Gastroesophageal sphincter (tissue), 3 donors: ENCODE results near the gene MTG2.

Source experiments
- CTCF ChIP-seq, 4 experiments: fragments of 200-600 bp in 2 of 4; fragments of 450-650 bp in 2 of 4; sonication (generic) in 1 of 4; IDR thresholded peaks; one replicate each; pipeline ENCODE4 v1.5.1; 2017 to 2019; ENCODE audit warnings: antibody characterized with exemption in 4 of 4, mild to moderate bottlenecking in 2 of 4, moderate library complexity in 2 of 4
- EP300 ChIP-seq: sonication (generic); formaldehyde crosslinking; IDR thresholded peaks from one replicate; pipeline ENCODE4 v1.6.1; 2017; ENCODE audit warnings: antibody characterized with exemption, mild to moderate bottlenecking
- POLR2A ChIP-seq, 2 donors: fragments of 450-650 bp; IDR thresholded peaks; one replicate each; pipeline ENCODE4 v1.6.1; 2017; ENCODE audit warnings: antibody characterized with exemption in 2 of 2, mild to moderate bottlenecking in 2 of 2, moderate library complexity in 1 of 2
- POLR2AphosphoS5 ChIP-seq: sonication (generic); formaldehyde crosslinking; IDR thresholded peaks from one replicate; pipeline ENCODE4 v1.6.1; 2017; ENCODE audit warnings: antibody characterized with exemption

GRCh38 chr20:62231292-62231691 lies 48.5 kb downstream of the MTG2 start:
- no peak for TF ChIP-seq CTCF (IDR thresholded peaks at IDR 0.05)
- no peak for TF ChIP-seq POLR2A (IDR thresholded peaks at IDR 0.05)
- TF ChIP-seq EP300 = no peak
- no peak for TF ChIP-seq POLR2AphosphoS5
